NB4 (cell line): Measurements from ENCODE around the gene SND1.
A peak's percentile ranks its signal among the peaks of the same experiment; 100 is the strongest.

Source experiments
- DNase-seq: peaks from one replicate; pipeline ENCODE4 v3.0.0; 2010; ENCODE audit warnings: low read depth
- H3K4me3 ChIP-seq: one replicate; pipeline ENCODE4 v1.5.1; 2011; ENCODE audit warnings: mild to moderate bottlenecking, low read depth, low read length, moderate library complexity
- MYC ChIP-seq: IDR thresholded peaks from 2 replicates; pipeline ENCODE4 v1.6.1; 2011; ENCODE audit warnings: low read depth, low read length
- POLR2A ChIP-seq: IDR thresholded peaks from 2 replicates; pipeline ENCODE4 v1.6.1; 2011; ENCODE audit warnings: mild to moderate bottlenecking; ENCODE audit not compliant: insufficient read length; ENCODE audit errors: extremely low read depth
- TF ChIP-seq, protein P1 (sequence below): IDR thresholded peaks from 2 replicates; pipeline ENCODE4 v1.6.1; 2011; ENCODE audit warnings: low read depth, low read length
- TF ChIP-seq, protein P2 (sequence below): IDR thresholded peaks from one replicate; pipeline ENCODE4 v1.5.1; 2012; ENCODE audit warnings: low read depth, low read length

Gene SND1

DNA sequence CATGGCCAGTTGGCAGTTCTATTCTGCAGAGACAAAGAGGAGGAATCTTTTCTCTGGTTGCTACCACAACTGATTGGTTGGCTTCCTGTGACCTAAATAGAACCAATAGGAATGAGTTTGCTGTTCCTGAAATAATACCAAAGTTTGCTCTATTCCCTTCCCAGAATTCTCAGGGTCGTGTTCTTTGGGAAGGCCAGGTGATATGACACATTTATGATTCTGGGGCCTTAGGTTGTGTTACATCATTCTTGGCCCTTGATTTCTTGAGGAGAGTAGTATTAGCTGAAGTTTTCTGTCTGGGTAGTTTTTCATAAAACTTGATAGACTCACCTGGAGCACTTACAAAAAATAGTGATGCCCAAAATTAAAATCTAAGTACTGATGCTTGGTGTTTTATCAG, 207.3 kb downstream of the SND1 start:
- TF ChIP-seq, protein P1, sequence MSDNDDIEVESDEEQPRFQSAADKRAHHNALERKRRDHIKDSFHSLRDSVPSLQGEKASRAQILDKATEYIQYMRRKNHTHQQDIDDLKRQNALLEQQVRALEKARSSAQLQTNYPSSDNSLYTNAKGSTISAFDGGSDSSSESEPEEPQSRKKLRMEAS: no peak
- H3K4me3 ChIP-seq: no peak overlapping the region
- DNase-seq: no peak

DNA sequence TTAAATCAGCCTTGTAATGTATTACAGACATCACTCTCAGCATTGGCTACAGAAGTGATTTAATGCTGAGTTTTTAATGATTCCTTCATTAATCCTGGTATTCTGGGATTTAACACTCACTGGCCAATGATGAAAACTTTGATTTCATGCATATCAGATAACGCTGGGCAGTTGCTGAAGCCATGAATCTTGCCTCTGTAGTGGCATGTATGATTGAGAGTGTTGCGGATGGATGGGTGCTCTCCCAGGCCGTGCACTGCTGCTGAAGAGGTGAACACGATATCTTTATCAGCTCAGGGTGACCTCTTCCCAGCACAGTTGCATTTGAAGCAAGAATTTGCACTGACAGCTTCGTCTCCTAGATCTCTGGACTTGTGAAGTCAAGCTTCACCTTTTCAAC, 210.5 kb downstream of the SND1 start:
- no peak overlapping the region for H3K4me3 ChIP-seq
- DNase-seq: no peak
- TF ChIP-seq, protein P1: no peak
- TF ChIP-seq POLR2A: no peak
- TF ChIP-seq, protein P2, sequence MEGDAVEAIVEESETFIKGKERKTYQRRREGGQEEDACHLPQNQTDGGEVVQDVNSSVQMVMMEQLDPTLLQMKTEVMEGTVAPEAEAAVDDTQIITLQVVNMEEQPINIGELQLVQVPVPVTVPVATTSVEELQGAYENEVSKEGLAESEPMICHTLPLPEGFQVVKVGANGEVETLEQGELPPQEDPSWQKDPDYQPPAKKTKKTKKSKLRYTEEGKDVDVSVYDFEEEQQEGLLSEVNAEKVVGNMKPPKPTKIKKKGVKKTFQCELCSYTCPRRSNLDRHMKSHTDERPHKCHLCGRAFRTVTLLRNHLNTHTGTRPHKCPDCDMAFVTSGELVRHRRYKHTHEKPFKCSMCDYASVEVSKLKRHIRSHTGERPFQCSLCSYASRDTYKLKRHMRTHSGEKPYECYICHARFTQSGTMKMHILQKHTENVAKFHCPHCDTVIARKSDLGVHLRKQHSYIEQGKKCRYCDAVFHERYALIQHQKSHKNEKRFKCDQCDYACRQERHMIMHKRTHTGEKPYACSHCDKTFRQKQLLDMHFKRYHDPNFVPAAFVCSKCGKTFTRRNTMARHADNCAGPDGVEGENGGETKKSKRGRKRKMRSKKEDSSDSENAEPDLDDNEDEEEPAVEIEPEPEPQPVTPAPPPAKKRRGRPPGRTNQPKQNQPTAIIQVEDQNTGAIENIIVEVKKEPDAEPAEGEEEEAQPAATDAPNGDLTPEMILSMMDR: no peak
- no peak for TF ChIP-seq MYC

- no peak for DNase-seq
- TF ChIP-seq MYC (no peak), POLR2A (no peak)
- TF ChIP-seq, protein P2: no peak
- TF ChIP-seq, protein P1: no peak
- no peak overlapping the region for H3K4me3 ChIP-seq
Observed at GRCh38 chr7:127863082-127863481, 211.1 kb downstream of the SND1 start.

DNA sequence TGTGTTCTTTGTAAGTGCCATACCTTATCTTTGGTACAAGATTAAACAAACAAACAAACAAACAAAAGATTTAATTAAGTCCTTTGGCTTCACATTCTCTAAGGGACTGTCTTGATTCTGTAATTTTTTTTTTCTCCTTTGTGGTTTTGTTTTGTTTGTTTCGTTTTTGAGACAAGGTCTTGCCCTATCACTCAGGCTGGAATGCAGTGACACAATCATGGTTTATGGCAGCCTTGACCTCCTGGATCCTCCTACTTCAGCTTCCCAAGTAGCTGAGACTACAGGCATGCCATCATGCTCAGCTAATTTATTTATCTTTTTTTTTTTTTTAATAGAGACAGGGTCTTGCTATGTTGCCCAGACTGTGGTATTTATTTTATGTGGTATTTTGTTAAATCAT, 213.5 kb downstream of the SND1 start:
- TF ChIP-seq POLR2A: no peak
- TF ChIP-seq MYC: no peak
- TF ChIP-seq, protein P1: no peak
- TF ChIP-seq, protein P2: no peak
- no peak overlapping the region for H3K4me3 ChIP-seq
- DNase-seq: no peak

DNA sequence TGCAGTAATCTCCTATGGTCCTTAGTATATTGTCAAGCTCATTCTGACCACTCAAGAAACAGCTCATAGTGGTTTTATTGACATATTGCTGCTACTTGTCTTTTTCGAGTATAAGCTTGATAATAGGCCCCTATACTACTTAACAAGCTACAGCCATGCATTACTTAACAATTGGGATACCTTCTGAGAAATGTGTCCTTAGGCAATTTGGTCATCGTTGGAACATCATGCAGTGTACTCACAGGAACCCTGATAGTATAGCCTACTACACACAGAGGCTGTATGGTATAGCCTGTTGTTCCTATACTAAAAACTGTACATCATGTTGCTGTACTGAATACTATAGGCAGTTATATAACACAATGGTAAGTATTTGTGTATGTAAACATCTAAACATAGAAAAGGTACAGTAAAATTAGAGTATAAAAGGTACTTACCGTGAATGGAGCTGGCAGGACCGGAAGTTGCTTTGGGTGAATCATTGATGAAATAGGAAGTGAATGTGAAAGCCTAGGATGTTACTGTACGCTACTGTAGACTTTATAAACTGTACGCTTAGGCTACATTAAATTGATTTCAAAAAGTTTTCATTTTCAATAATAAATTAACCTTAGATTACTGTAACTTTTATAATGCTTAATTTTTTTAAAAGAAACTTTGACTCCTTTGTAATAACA, 218.4 kb downstream of the SND1 start:
- DNase-seq: peak; percentile 15

DNA sequence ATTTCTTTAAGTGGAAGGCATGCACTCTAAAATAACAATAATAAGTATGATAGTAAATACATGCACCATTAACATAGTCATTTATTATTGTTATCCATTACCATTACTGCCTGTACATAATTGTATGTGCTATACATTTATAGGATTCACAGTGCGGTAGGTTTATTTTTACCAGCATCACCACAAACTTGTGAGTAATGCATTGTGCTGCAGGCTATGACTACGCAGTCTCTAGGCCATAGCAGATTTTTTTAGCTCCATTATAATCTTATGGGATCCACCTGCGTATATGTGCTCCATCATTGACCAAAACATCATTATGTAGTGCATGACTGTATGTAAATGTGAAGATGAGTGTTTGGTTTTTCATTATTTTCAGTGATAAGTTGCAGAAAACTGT, 219.2 kb downstream of the SND1 start:
- no peak overlapping the region for H3K4me3 ChIP-seq
- DNase-seq: no peak
- no peak for TF ChIP-seq MYC
- no peak for TF ChIP-seq POLR2A
- TF ChIP-seq, protein P1: no peak
- TF ChIP-seq, protein P2: no peak

More for the DNA sequence above, 218.4 kb downstream of the SND1 start:
- no peak for TF ChIP-seq MYC
- no peak for TF ChIP-seq POLR2A
- TF ChIP-seq, protein P1: no peak
- TF ChIP-seq, protein P2: no peak
- no peak overlapping the region for H3K4me3 ChIP-seq
